GM12865 (cell line): ENCODE data around the gene LGALS9C.
"Not testable (repeated sequence)": the region's sequence is repeated elsewhere in the genome, so short reads cannot be mapped to it uniquely, and the experiment has no call there.

Experiments
- DNase-seq: peaks from one replicate; pipeline ENCODE4 v3.0.0; 2010; ENCODE audit warnings: low read depth
- H3K4me3 ChIP-seq: 2 replicates; pipeline ENCODE4 v1.5.1; 2011; ENCODE audit warnings: mild to moderate bottlenecking, low read depth, low read length, control low read depth

Gene LGALS9C

GRCh38 chr17:18470345-18470930 is 6.2 kb upstream of the LGALS9C start:
- H3K4me3 ChIP-seq, DNase-seq: not testable (repeated sequence)

- DNase-seq, H3K4me3 ChIP-seq: not testable (repeated sequence)
Observed at GRCh38 chr17:18473967-18474366, 2.6 kb upstream of the LGALS9C start.

- not testable (repeated sequence) for H3K4me3 ChIP-seq
- peak; percentile 47 for DNase-seq
Observed at GRCh38 chr17:18474754-18475153, 1.8 kb upstream of the LGALS9C start.

GRCh38 chr17:18477367-18477766 is 778 bp downstream of the LGALS9C start:
- DNase-seq, H3K4me3 ChIP-seq: not testable (repeated sequence)

- H3K4me3 ChIP-seq: not testable (repeated sequence)
Observed at GRCh38 chr17:18478362-18478761, 1.8 kb downstream of the LGALS9C start.

GRCh38 chr17:18478977-18479595 is 2.5 kb downstream of the LGALS9C start:
- DNase-seq, H3K4me3 ChIP-seq: not testable (repeated sequence)

More at GRCh38 chr17:18478362-18478761, 1.8 kb downstream of the LGALS9C start:
- not testable (repeated sequence) for DNase-seq

GRCh38 chr17:18481775-18482174 is 5.2 kb downstream of the LGALS9C start:
- H3K4me3 ChIP-seq, DNase-seq: not testable (repeated sequence)

GRCh38 chr17:18485936-18486464 is 9.4 kb downstream of the LGALS9C start:
- H3K4me3 ChIP-seq, DNase-seq: not testable (repeated sequence)

- not testable (repeated sequence) for DNase-seq, H3K4me3 ChIP-seq
Observed at GRCh38 chr17:18487633-18488032, 11.0 kb downstream of the LGALS9C start.

- not testable (repeated sequence) for DNase-seq, H3K4me3 ChIP-seq
Observed at GRCh38 chr17:18488622-18489021, 12.0 kb downstream of the LGALS9C start.

- not testable (repeated sequence) for H3K4me3 ChIP-seq, DNase-seq
Observed at GRCh38 chr17:18490016-18490415, 13.4 kb downstream of the LGALS9C start.

GRCh38 chr17:18492712-18493480 is 16.3 kb downstream of the LGALS9C start:
- peak; percentile 69 for DNase-seq
- H3K4me3 ChIP-seq: not testable (repeated sequence)

- H3K4me3 ChIP-seq, DNase-seq: not testable (repeated sequence)
Observed at GRCh38 chr17:18494250-18494768, 17.7 kb downstream of the LGALS9C start.

- not testable (repeated sequence) for H3K4me3 ChIP-seq, DNase-seq
Observed at GRCh38 chr17:18497044-18497443, 20.5 kb downstream of the LGALS9C start.

GRCh38 chr17:18499100-18499499 is 22.5 kb downstream of the LGALS9C start:
- not testable (repeated sequence) for H3K4me3 ChIP-seq, DNase-seq

GRCh38 chr17:18499756-18500155 is 23.2 kb downstream of the LGALS9C start:
- DNase-seq: not testable (repeated sequence)

GRCh38 chr17:18500281-18500680 is 23.7 kb downstream of the LGALS9C start:
- H3K4me3 ChIP-seq, DNase-seq: not testable (repeated sequence)

More at GRCh38 chr17:18499756-18500155, 23.2 kb downstream of the LGALS9C start:
- H3K4me3 ChIP-seq: not testable (repeated sequence)

- not testable (repeated sequence) for H3K4me3 ChIP-seq, DNase-seq
Observed at GRCh38 chr17:18500816-18501215, 24.2 kb downstream of the LGALS9C start.

- H3K4me3 ChIP-seq, DNase-seq: not testable (repeated sequence)
Observed at GRCh38 chr17:18503221-18503620, 26.6 kb downstream of the LGALS9C start.
